BLaER1 treated with 17β-estradiol and CSF1 and Interleukin-3, amounts not matched to agents 10 nM and 100 nM (cell line): ENCODE measurements around the gene AHSP.
"Not testable (repeated sequence)": the region's sequence is repeated elsewhere in the genome, so short reads cannot be mapped to it uniquely, and the experiment has no call there.

Source experiments
- H3K27ac ChIP-seq, 11 experiments: shearing (Covaris generic); formaldehyde crosslinking; 2 replicates each; pipeline ENCODE4 v1.8.1; 2022
- H3K27me3 ChIP-seq, 11 experiments: shearing (Covaris generic); formaldehyde crosslinking; 2 replicates each; pipeline ENCODE4 v1.8.1; 2022
- H3K36me3 ChIP-seq, 11 experiments: shearing (Covaris generic); formaldehyde crosslinking; 2 replicates each; pipeline ENCODE4 v1.8.1; 2022
- H3K4me1 ChIP-seq, 10 experiments: shearing (Covaris generic); formaldehyde crosslinking; 2 replicates each; pipeline ENCODE4 v1.8.1; 2022
- H3K4me2 ChIP-seq, 11 experiments: shearing (Covaris generic); formaldehyde crosslinking; 2 replicates each; pipeline ENCODE4 v1.8.1; 2022
- H3K4me3 ChIP-seq, 10 experiments: shearing (Covaris generic); formaldehyde crosslinking; 2 replicates each; pipeline ENCODE4 v1.8.1; 2022
- H3K9ac ChIP-seq, 11 experiments: shearing (Covaris generic); formaldehyde crosslinking; 2 replicates each; pipeline ENCODE4 v1.8.1; 2022
- H3K9me3 ChIP-seq, 11 experiments: shearing (Covaris generic); formaldehyde crosslinking; replicated peaks in 1 of 11; 2 replicates each; pipeline ENCODE4 v1.8.1; 2022
- H4K20me1 ChIP-seq, 11 experiments: shearing (Covaris generic); formaldehyde crosslinking; 2 replicates each; pipeline ENCODE4 v1.8.1; 2022
- Cebpa-rat ChIP-seq, 11 experiments: shearing (Covaris generic); IDR thresholded peaks; 2 replicates each; pipeline ENCODE4 v1.8.1; 2022

Gene AHSP

GRCh38 chr16:31521368-31521767, 6.3 kb upstream of the AHSP start:
- no peaks in the 10 kb centered on the region for H3K4me1 ChIP-seq
- TF ChIP-seq Cebpa-rat (IDR thresholded peaks at IDR 0.05) = no peak
- H3K4me3 ChIP-seq = no peak overlapping the region
- H3K27ac ChIP-seq = no peak overlapping the region
- H3K9ac ChIP-seq = no peak overlapping the region
- no peaks in the 10 kb centered on the region for H3K36me3 ChIP-seq
- H3K9me3 ChIP-seq = peaks cover 14 to 22% (median 18%) of the 10 kb centered on the region in 11 experiments; a peak in 20 of 22 replicates
- no peaks in the 10 kb centered on the region for H4K20me1 ChIP-seq
- H3K27me3 ChIP-seq = no peaks in the 10 kb centered on the region
- no peak overlapping the region for H3K4me2 ChIP-seq

DNA sequence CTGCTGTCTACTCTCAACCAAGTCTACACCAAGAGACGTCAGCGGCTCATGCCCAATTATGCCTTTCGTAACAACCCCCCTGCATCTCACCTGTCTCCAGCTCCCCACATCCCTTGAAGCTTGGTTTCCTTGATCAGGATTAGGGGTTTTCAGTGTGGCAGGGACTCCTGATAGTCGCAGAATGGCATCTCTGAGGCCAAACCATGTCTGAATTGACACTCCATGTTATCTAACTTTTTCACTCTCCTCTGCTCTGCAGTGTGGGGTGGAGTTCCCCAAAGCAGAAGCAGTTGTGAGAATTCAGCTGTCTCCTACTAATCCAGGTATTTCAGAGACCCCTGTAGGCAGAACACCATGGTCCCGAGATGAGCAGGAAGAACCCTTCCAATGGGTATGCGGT, 5.6 kb upstream of the AHSP start:
- no peak overlapping the region for H3K4me3 ChIP-seq
- peaks cover 9 to 16% (median 12%) of the 10 kb centered on the region in 11 experiments; a peak in 19 of 22 replicates for H3K9me3 ChIP-seq
- H3K9ac ChIP-seq = no peak overlapping the region
- H3K27me3 ChIP-seq = no peaks in the 10 kb centered on the region
- H3K36me3 ChIP-seq = no peaks in the 10 kb centered on the region
- no peak overlapping the region for H3K27ac ChIP-seq
- H4K20me1 ChIP-seq = no peaks in the 10 kb centered on the region
- TF ChIP-seq Cebpa-rat (IDR thresholded peaks at IDR 0.05) = no peak
- no peak overlapping the region for H3K4me2 ChIP-seq
- no peaks in the 10 kb centered on the region for H3K4me1 ChIP-seq

- not testable (repeated sequence) for H3K9ac ChIP-seq, H3K4me1 ChIP-seq, H3K27me3 ChIP-seq, H3K4me2 ChIP-seq, H3K36me3 ChIP-seq, H4K20me1 ChIP-seq, H3K27ac ChIP-seq, H3K4me3 ChIP-seq
- peaks cover 0 to 13% (median 4%) of the 10 kb centered on the region in 11 experiments; a peak in 5 of 22 replicates for H3K9me3 ChIP-seq
Measured at GRCh38 chr16:31523768-31524167, 3.9 kb upstream of the AHSP start.

DNA sequence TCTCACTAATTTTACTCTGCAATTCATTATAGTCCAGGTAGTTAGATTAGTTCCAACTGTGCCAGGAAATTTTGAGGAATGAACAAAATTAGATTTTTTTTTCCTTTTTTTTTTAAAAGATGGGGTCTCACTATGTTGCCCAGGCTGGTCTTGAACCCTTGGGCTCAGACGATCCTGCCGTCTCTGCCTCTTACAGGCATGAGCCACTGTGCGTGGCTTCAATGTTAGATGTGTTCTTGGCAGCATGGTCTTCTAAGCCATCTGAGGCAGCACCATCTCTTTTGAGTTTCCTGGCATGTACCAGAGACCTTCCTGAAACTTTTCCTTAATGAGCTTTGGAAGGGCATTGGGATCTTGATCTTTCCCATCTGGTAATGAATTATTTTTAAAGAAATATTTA, 2.6 kb upstream of the AHSP start:
- peaks cover 0 to 21% (median 8%) of the 10 kb centered on the region in 11 experiments; a peak in 7 of 22 replicates for H3K9me3 ChIP-seq
- no peak overlapping the region for H3K27ac ChIP-seq
- no peaks in the 10 kb centered on the region for H3K36me3 ChIP-seq
- no peaks in the 10 kb centered on the region for H4K20me1 ChIP-seq
- H3K4me1 ChIP-seq = no peaks in the 10 kb centered on the region
- H3K4me2 ChIP-seq = no peak overlapping the region
- H3K4me3 ChIP-seq = no peak overlapping the region
- H3K9ac ChIP-seq = no peak overlapping the region
- no peak for TF ChIP-seq Cebpa-rat (IDR thresholded peaks at IDR 0.05)
- peaks cover 0 to 6% (median 3%) of the 10 kb centered on the region in 11 experiments; a peak in 5 of 22 replicates for H3K27me3 ChIP-seq

DNA sequence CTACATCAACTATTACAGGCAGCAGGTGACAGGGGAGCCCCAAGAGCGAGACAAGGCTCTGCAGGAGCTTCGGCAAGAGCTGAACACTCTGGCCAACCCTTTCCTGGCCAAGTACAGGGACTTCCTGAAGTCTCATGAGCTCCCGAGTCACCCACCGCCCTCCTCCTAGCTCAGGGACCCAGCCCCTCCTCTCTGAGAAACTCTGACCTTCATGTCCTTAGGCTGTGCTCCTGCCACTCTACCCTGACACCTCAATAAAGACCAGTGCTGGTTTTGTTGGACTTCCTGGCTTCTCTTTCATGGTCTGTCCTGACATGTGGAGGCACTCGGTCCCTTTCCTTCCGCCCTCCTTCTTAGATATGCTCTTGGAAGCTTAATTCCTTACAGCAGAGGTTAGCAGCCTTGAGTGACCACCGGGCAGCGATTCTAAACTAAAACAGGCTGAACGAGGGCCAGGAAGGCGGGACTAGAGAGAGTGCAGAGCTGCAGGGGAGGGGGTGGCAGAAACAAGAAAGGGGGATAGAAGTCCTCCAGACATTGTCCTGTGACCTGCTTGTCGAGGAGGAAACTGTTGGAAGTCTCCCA, 915 bp downstream of the AHSP start:
- H3K9me3 ChIP-seq = peaks cover 0 to 21% (median 8%) of the 10 kb centered on the region in 11 experiments; a peak in 7 of 22 replicates
- H3K27ac ChIP-seq = no peak overlapping the region
- H3K4me1 ChIP-seq = no peaks in the 10 kb centered on the region
- H3K4me3 ChIP-seq = no peak overlapping the region
- H3K36me3 ChIP-seq = no peaks in the 10 kb centered on the region
- peaks cover 0 to 9% (median 3%) of the 10 kb centered on the region in 11 experiments; a peak in 5 of 22 replicates for H3K27me3 ChIP-seq
- TF ChIP-seq Cebpa-rat (IDR thresholded peaks at IDR 0.05) = no peak
- H3K9ac ChIP-seq = no peak overlapping the region
- no peak overlapping the region for H3K4me2 ChIP-seq
- no peaks in the 10 kb centered on the region for H4K20me1 ChIP-seq

GRCh38 chr16:31529108-31529936, 1.6 kb downstream of the AHSP start:
- Histone ChIP-seq H4K20me1 (no peaks in the 10 kb centered on the region), H3K4me3 (no peak overlapping the region), H3K4me1 (no peaks in the 10 kb centered on the region), H3K4me2 (no peak overlapping the region), H3K27ac (no peak overlapping the region), H3K9me3 (peaks cover 0 to 21% (median 8%) of the 10 kb centered on the region in 11 experiments; a peak in 7 of 22 replicates), H3K36me3 (no peaks in the 10 kb centered on the region), H3K27me3 (peaks cover 0 to 9% (median 3%) of the 10 kb centered on the region in 11 experiments; a peak in 5 of 22 replicates), H3K9ac (no peak overlapping the region)
- TF ChIP-seq Cebpa-rat (IDR thresholded peaks at IDR 0.05) = no peak

GRCh38 chr16:31529937-31530312, 2.2 kb downstream of the AHSP start:
- Histone ChIP-seq H3K9ac (no peak overlapping the region), H3K4me2 (no peak overlapping the region), H4K20me1 (no peaks in the 10 kb centered on the region), H3K27ac (no peak overlapping the region), H3K4me1 (no peaks in the 10 kb centered on the region), H3K36me3 (no peaks in the 10 kb centered on the region), H3K4me3 (no peak overlapping the region), H3K27me3 (peaks cover 0 to 9% (median 3%) of the 10 kb centered on the region in 11 experiments; a peak in 5 of 22 replicates), H3K9me3 (peaks cover 0 to 21% (median 8%) of the 10 kb centered on the region in 11 experiments; a peak in 7 of 22 replicates)
- no peak for TF ChIP-seq Cebpa-rat (IDR thresholded peaks at IDR 0.05)

DNA sequence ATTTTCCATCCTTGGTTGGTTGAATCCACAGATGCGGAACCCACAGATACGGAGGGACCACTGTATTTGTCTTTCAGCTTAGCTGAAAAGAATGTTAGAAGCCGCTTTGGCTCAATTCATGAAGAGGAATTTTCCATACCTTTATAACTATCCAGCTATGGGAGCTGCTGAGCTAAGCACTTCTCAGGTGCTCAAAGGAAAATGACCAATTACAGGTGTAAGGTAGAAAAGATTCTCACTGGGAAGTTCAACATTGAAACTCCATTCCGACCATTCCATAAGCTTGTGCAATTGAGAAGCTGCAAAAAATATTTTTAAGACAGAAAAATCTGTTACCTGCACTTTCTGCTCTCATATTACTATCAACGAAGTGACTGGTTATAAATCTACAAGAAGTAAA, 2.7 kb downstream of the AHSP start:
- H3K27me3 ChIP-seq = peaks cover 0 to 9% (median 3%) of the 10 kb centered on the region in 11 experiments; a peak in 5 of 22 replicates
- no peak for TF ChIP-seq Cebpa-rat (IDR thresholded peaks at IDR 0.05)
- H3K4me2 ChIP-seq = no peak overlapping the region
- H3K9me3 ChIP-seq = peaks cover 0 to 21% (median 8%) of the 10 kb centered on the region in 11 experiments; a peak in 7 of 22 replicates
- no peak overlapping the region for H3K4me3 ChIP-seq
- no peak overlapping the region for H3K27ac ChIP-seq
- no peaks in the 10 kb centered on the region for H3K4me1 ChIP-seq
- no peaks in the 10 kb centered on the region for H3K36me3 ChIP-seq
- no peak overlapping the region for H3K9ac ChIP-seq
- H4K20me1 ChIP-seq = no peaks in the 10 kb centered on the region

DNA sequence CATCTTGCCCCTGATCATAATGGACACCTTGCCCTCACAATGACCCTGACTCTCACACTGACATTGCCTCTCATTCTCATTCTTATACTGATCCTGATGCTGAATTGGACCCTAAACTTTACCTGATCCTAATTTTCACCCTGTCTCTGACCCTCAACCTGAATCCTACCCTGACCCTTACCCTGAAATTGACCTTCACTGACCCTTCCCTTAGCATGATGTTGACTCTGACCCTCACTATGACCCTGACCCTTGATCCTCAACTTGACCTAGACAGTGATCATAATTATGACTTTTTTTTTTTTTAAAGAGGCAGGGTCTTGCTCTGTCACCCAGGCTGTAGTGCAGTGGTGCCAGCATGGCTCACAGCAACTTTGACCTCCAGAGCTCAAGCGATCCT, 3.4 kb downstream of the AHSP start:
- no peaks in the 10 kb centered on the region for H3K4me1 ChIP-seq
- no peak overlapping the region for H3K4me2 ChIP-seq
- no peak overlapping the region for H3K9ac ChIP-seq
- no peaks in the 10 kb centered on the region for H4K20me1 ChIP-seq
- no peak for TF ChIP-seq Cebpa-rat (IDR thresholded peaks at IDR 0.05)
- H3K27me3 ChIP-seq = peaks cover 0 to 9% (median 3%) of the 10 kb centered on the region in 11 experiments; a peak in 5 of 22 replicates
- no peak overlapping the region for H3K27ac ChIP-seq
- H3K4me3 ChIP-seq = no peak overlapping the region
- peaks cover 0 to 21% (median 8%) of the 10 kb centered on the region in 11 experiments; a peak in 7 of 22 replicates for H3K9me3 ChIP-seq
- no peaks in the 10 kb centered on the region for H3K36me3 ChIP-seq
